Spleen (tissue), 11 donors: ENCODE results near the gene SORL1. TPM values are rescaled to one million over a fixed set of nuclear protein-coding genes. Genes with fewer than 3 reads are reported as not detected.
A peak's percentile ranks its signal among the peaks of the same experiment; 100 is the strongest.

ENCODE experiments used
- DNase-seq: peaks from one replicate; pipeline ENCODE4 v3.0.0-alpha.2; 2020
- H3K27ac ChIP-seq, 8 donors: fragments of 200-600 bp; sonication (generic) in 7 of 8; 1 replicate in 4 of 8; 2 replicates in 4 of 8; pipeline versions ENCODE4 v1.5.0 to v1.8.0; 2016 to 2021; ENCODE audit warnings: inconsistent platforms in 4 of 8, mild to moderate bottlenecking in 4 of 8, moderate library complexity in 1 of 8
- H3K27me3 ChIP-seq, 7 donors: fragments of 200-600 bp; sonication (generic) in 6 of 7; replicated peaks in 1 of 7; 1 replicate in 4 of 7; 2 replicates in 3 of 7; pipeline versions ENCODE4 v1.5.0 to v1.8.0; 2016 to 2021; ENCODE audit warnings: inconsistent platforms in 3 of 7, mild to moderate bottlenecking in 1 of 7
- H3K36me3 ChIP-seq, 6 donors: fragments of 200-600 bp; sonication (generic) in 5 of 6; 1 replicate in 4 of 6; 2 replicates in 2 of 6; pipeline versions ENCODE4 v1.5.0 to v1.8.0; 2016 to 2021; ENCODE audit warnings: inconsistent platforms in 2 of 6
- H3K4me1 ChIP-seq, 6 donors: fragments of 200-600 bp; sonication (generic) in 5 of 6; 1 replicate in 3 of 6; 2 replicates in 3 of 6; pipeline versions ENCODE4 v1.5.0 to v1.8.0; 2016 to 2021; ENCODE audit warnings: inconsistent platforms in 3 of 6
- H3K4me3 ChIP-seq, 8 donors: fragments of 200-600 bp; sonication (generic) in 7 of 8; 1 replicate in 4 of 8; 2 replicates in 4 of 8; pipeline versions ENCODE4 v1.5.0 to v1.8.0; 2016 to 2021; ENCODE audit warnings: inconsistent platforms in 4 of 8, mild to moderate bottlenecking in 4 of 8, moderate library complexity in 2 of 8
- H3K9me3 ChIP-seq, 8 donors: fragments of 200-600 bp; sonication (generic) in 7 of 8; 1 replicate in 4 of 8; 2 replicates in 4 of 8; pipeline versions ENCODE4 v1.5.0 to v1.8.0; 2016 to 2021; ENCODE audit warnings: inconsistent platforms in 4 of 8
- CTCF ChIP-seq, 11 experiments: fragments of 200-600 bp in 7 of 11; fragments of 450-650 bp in 4 of 11; sonication (generic) in 4 of 11; IDR thresholded peaks in 8 of 11; conservative IDR thresholded peaks in 3 of 11; 1 replicate in 7 of 11; 2 replicates in 4 of 11; pipeline versions ENCODE4 v1.4.0 to v1.8.0; 2016 to 2021; ENCODE audit warnings: antibody characterized with exemption in 11 of 11, inconsistent platforms in 4 of 11, mild to moderate bottlenecking in 1 of 11
- POLR2A ChIP-seq, 3 donors: fragments of 450-650 bp; IDR thresholded peaks; one replicate each; pipeline ENCODE4 v1.5.1; 2017; ENCODE audit warnings: antibody characterized with exemption in 3 of 3, mild to moderate bottlenecking in 1 of 3
- POLR2AphosphoS5 ChIP-seq, 3 donors: sonication (generic); formaldehyde crosslinking; IDR thresholded peaks; one replicate each; pipeline ENCODE4 v1.5.1; 2017; ENCODE audit warnings: antibody characterized with exemption in 3 of 3
- WGBS, 5 donors: extraction: QIAGEN DNeasy Blood & Tissue Kit in 3 of 5; methylation state at CpG; one replicate each; pipeline versions ENCODE4 v1.1.5 to v1.1.7; 2013 to 2018; 5-methylcytosine and 5-hydroxymethylcytosine counted together
- intact Hi-C: fragments of 100-400 bp; cut with DNase I; formaldehyde crosslinking; loops from one replicate; pipeline ENCODE4 v1.15.0; 2023; ENCODE audit warnings: low total_unique reads
- polyA plus RNA-seq, 3 donors: library from polyadenylated mRNA; stranded (reverse); fragments of 200-250 nt; gene quantifications; one replicate each; pipeline ENCODE4 v1.2.1, GENCODE V29; 2013
- total RNA-seq, 7 donors: library from RNA; depleted of rRNA in 3 of 7; stranded (reverse); fragments of >200 nt in 3 of 7; fragmentation: NEBNext Ultra II Directional in 4 of 7; extraction: Animal tissue kit (Norgen Biotek cat#: 25700) in 4 of 7; gene quantifications; one replicate each; pipeline versions ENCODE4 v1.1.0 to v1.2.1, GENCODE V29; 2016 to 2021
- donor health status: healthy with polysubstance abuse.
- donor health status: DM: no; HTN: no; CAD: no; lungs with moderate emphysema.
- donor health status: DM: no; HTN: no; CAD: no.
- donor health status: Bipolar disorder and iron deficiency.
- donor health status: healthy.
- donor health status: DM: no; HTN: no; CAD: no.
- donor health status: DM: yes; HTN: yes; CAD: no.

SORL1 gene
- total and polyA plus RNA-seq, 10 donors = 3.8 to 328 (median 148) TPM

- intact Hi-C loops = no loop called here
- Histone ChIP-seq H3K36me3 (no peaks in the 10 kb centered on the region), H3K9me3 (no peaks in the 10 kb centered on the region), H3K27me3 (peaks cover 0 to 13% (median 3%) of the 10 kb centered on the region in 7 donors), H3K4me1 (peaks cover 0 to 46% (median 22%) of the 10 kb centered on the region in 6 donors), H3K4me3 (no peak overlapping the region), H3K27ac (peak overlapping the region in 3 of 8 donors; percentile 27 to 53 (median 47))
- 37 to 52% (median 40%) methylated on average over 3 of the region's 3 CpGs for WGBS, 5 donors
- TF ChIP-seq POLR2A (IDR thresholded peaks at IDR 0.05) (no peak), CTCF (IDR thresholded peaks at IDR 0.05 in 8 of 11, conservative IDR thresholded peaks at IDR 0.05 in 3 of 11) (no peak), POLR2AphosphoS5 (IDR thresholded peaks at IDR 0.05) (no peak)
- no peak for DNase-seq
Observed at GRCh38 chr11:121429556-121429955, 22.6 kb upstream of the SORL1 start.

DNA sequence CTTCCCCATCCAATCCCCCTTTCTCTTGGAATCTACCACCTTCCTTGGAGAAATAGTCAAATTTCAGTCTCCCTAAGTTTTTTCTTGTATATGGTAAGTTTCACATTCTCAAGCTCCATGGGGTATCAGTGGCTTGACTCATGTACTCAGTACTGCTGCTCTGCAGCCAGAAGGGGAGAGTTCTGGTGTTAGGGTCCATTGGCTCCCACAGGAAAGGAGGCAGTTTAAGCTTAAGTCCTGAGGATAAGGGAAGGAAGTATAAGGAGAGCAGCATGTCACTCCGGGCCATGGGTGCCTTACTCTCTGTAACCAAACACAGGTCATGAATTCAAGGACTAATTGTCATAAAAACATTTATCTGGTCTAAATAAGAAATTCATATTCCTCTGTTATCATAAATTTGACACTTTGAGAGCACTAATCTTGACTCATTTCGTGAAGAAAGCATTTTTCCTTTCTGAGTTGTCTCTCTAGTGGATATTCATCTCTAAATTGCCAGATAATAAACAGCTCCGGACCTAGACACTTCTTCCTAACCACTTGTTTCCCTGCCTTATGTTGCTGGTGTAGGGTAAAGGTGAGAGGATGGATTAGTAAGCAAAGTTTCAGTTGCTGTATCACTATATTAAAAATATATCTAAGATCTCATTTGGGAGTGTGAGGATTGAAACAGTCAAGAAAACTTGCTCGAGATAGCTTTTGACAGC is 20.1 kb upstream of the SORL1 start:
- TF ChIP-seq CTCF (IDR thresholded peaks at IDR 0.05 in 8 of 11, conservative IDR thresholded peaks at IDR 0.05 in 3 of 11) (no peak), POLR2A (IDR thresholded peaks at IDR 0.05) (no peak), POLR2AphosphoS5 (IDR thresholded peaks at IDR 0.05) (no peak)
- DNase-seq = no peak
- Histone ChIP-seq H3K27me3 (peaks cover 0 to 6% (median 0%) of the 10 kb centered on the region in 7 donors), H3K9me3 (no peaks in the 10 kb centered on the region), H3K4me1 (peaks cover 4 to 64% (median 28%) of the 10 kb centered on the region in 6 donors), H3K4me3 (no peak overlapping the region), H3K36me3 (no peaks in the 10 kb centered on the region), H3K27ac (no peak overlapping the region)
- intact Hi-C loops = no loop called here
- WGBS, 5 donors = 64 to 78% (median 73%) methylated on average over 4 of the region's 4 CpGs

- TF ChIP-seq CTCF (IDR thresholded peaks at IDR 0.05 in 8 of 11, conservative IDR thresholded peaks at IDR 0.05 in 3 of 11) = no peak
- TF ChIP-seq POLR2A (IDR thresholded peaks at IDR 0.05) = no peak
- no peak for TF ChIP-seq POLR2AphosphoS5 (IDR thresholded peaks at IDR 0.05)
- Histone ChIP-seq H3K36me3 (no peaks in the 10 kb centered on the region), H3K4me3 (peak overlapping the region in 1 of 8 donors; percentile 28), H3K27me3 (no peaks in the 10 kb centered on the region), H3K9me3 (no peaks in the 10 kb centered on the region), H3K27ac (peak overlapping the region in 7 of 8 donors; percentile 55 to 90 (median 81)), H3K4me1 (peaks cover 0 to 57% (median 19%) of the 10 kb centered on the region in 6 donors)
- no peak for DNase-seq
- intact Hi-C loops = no loop called here
- whole genome bisulfite sequencing, 5 donors = 31 to 54% (median 42%) methylated on average over 4 of the region's 4 CpGs
Observed at GRCh38 chr11:121435132-121435531, 17.0 kb upstream of the SORL1 start.
